Trophoblast cell (in vitro differentiated cells and primary cell): Measurements from ENCODE around the gene TLNRD1.

ENCODE experiments used
- DNase-seq, 2 donors: peaks; one replicate each; pipeline ENCODE4 v3.0.0-alpha.2; 2016
- H2AFZ ChIP-seq: 2 replicates; pipeline ENCODE4 v1.6.1; 2013; ENCODE audit warnings: low read length, moderate library complexity, mild to moderate bottlenecking; ENCODE audit not compliant: insufficient read depth, poor library complexity
- H2AK5ac ChIP-seq: 2 replicates; pipeline ENCODE4 v1.6.1; 2013; ENCODE audit warnings: mild to moderate bottlenecking, low read length
- H2BK120ac ChIP-seq: 2 replicates; pipeline ENCODE4 v1.6.1; 2013; ENCODE audit warnings: low read length, mild to moderate bottlenecking, moderate library complexity; ENCODE audit not compliant: insufficient read depth, poor library complexity
- H2BK12ac ChIP-seq: 2 replicates; pipeline ENCODE4 v1.6.1; 2013; ENCODE audit warnings: mild to moderate bottlenecking, low read length, moderate library complexity
- H2BK5ac ChIP-seq: 2 replicates; pipeline ENCODE4 v1.6.1; 2013; ENCODE audit warnings: low read length, low read depth, moderate library complexity, mild to moderate bottlenecking; ENCODE audit not compliant: poor library complexity
- H3K14ac ChIP-seq: 2 replicates; pipeline ENCODE4 v1.6.1; 2013; ENCODE audit warnings: mild to moderate bottlenecking, low read length
- H3K18ac ChIP-seq: 2 replicates; pipeline ENCODE4 v1.6.1; 2013; ENCODE audit warnings: mild to moderate bottlenecking, low read length
- H3K23ac ChIP-seq: 2 replicates; pipeline ENCODE4 v1.6.1; 2013; ENCODE audit warnings: low read length
- H3K27ac ChIP-seq: 2 replicates; pipeline ENCODE4 v1.5.1; 2013; ENCODE audit warnings: low read depth, mild to moderate bottlenecking, inconsistent platforms, low read length, moderate library complexity
- H3K27me3 ChIP-seq: 2 replicates; pipeline ENCODE4 v1.6.1; 2013; ENCODE audit warnings: inconsistent platforms, mild to moderate bottlenecking, low read length, moderate library complexity; ENCODE audit not compliant: insufficient read depth
- H3K36me3 ChIP-seq, 2 experiments: 1 replicate in 1 of 2; 2 replicates in 1 of 2; pipeline ENCODE4 v1.6.1; 2013; ENCODE audit warnings: low read length in 2 of 2, mild to moderate bottlenecking in 2 of 2, moderate library complexity in 1 of 2; ENCODE audit not compliant: insufficient read depth in 2 of 2, control insufficient read depth in 1 of 2
- H3K4ac ChIP-seq: 2 replicates; pipeline ENCODE4 v1.6.1; 2013; ENCODE audit warnings: low read depth, mild to moderate bottlenecking, low read length, moderate library complexity
- H3K4me1 ChIP-seq, 2 experiments: 1 replicate in 1 of 2; 2 replicates in 1 of 2; pipeline ENCODE4 v1.6.1; 2013; ENCODE audit warnings: low read length in 2 of 2, mild to moderate bottlenecking in 2 of 2, moderate library complexity in 1 of 2; ENCODE audit not compliant: insufficient read depth in 2 of 2, control insufficient read depth in 1 of 2
- H3K4me2 ChIP-seq: 2 replicates; pipeline ENCODE4 v1.6.1; 2013; ENCODE audit warnings: inconsistent platforms, mild to moderate bottlenecking, low read length, moderate library complexity
- H3K4me3 ChIP-seq: 2 replicates; pipeline ENCODE4 v1.5.1; 2013; ENCODE audit warnings: mild to moderate bottlenecking, low read depth, low read length, inconsistent platforms
- H3K79me1 ChIP-seq: one replicate; pipeline ENCODE4 v1.6.1; 2013; ENCODE audit warnings: low read length
- H3K79me2 ChIP-seq: 2 replicates; pipeline ENCODE4 v1.6.1; 2013; ENCODE audit warnings: low read length, mild to moderate bottlenecking; ENCODE audit not compliant: control insufficient read depth, insufficient read depth, poor library complexity
- H3K9ac ChIP-seq: 2 replicates; pipeline ENCODE4 v1.6.1; 2013; ENCODE audit warnings: mild to moderate bottlenecking, low read length
- H3K9me3 ChIP-seq: 2 replicates; pipeline ENCODE4 v1.6.1; 2013; ENCODE audit warnings: low read depth, mild to moderate bottlenecking, control low read depth, inconsistent platforms, low read length; ENCODE audit not compliant: insufficient read depth
- H4K12ac ChIP-seq: 2 replicates; pipeline ENCODE4 v1.6.1; 2013; ENCODE audit warnings: low read depth, mild to moderate bottlenecking, low read length, moderate library complexity
- H4K8ac ChIP-seq: 2 replicates; pipeline ENCODE4 v1.6.1; 2013; ENCODE audit warnings: low read depth, mild to moderate bottlenecking, low read length, moderate library complexity
- H4K91ac ChIP-seq: one replicate; pipeline ENCODE4 v1.6.1; 2013; ENCODE audit warnings: low read depth, mild to moderate bottlenecking, low read length, moderate library complexity
- WGBS: extraction: QIAGEN DNeasy Blood & Tissue Kit; methylation state at CpG from one replicate; pipeline ENCODE4 v1.1.7; 2013; ENCODE audit warnings: missing lambda C conversion rate; ENCODE audit not compliant: insufficient read length, insufficient coverage; ENCODE audit errors: extremely low coverage; 5-methylcytosine and 5-hydroxymethylcytosine counted together

Gene TLNRD1

GRCh38 chr15:81032818-81033217, 32.1 kb downstream of the TLNRD1 start:
- H3K4me2 ChIP-seq: no peak overlapping the region
- no peaks in the 10 kb centered on the region for H3K79me1 ChIP-seq
- H3K36me3 ChIP-seq: no peaks in the 10 kb centered on the region
- no peaks in the 10 kb centered on the region for H3K27me3 ChIP-seq
- no peaks in the 10 kb centered on the region for H3K9me3 ChIP-seq
- no CpG with 5 or more reads among the region's 1 CpG for WGBS
- no peak overlapping the region for H4K91ac ChIP-seq
- H2BK12ac ChIP-seq: no peak overlapping the region
- no peak for DNase-seq
- no peak overlapping the region for H3K23ac ChIP-seq
- no peak overlapping the region for H3K18ac ChIP-seq
- no peak overlapping the region for H2BK120ac ChIP-seq
- no peak overlapping the region for H2BK5ac ChIP-seq
- H3K27ac ChIP-seq: no peak overlapping the region
- no peak overlapping the region for H2AFZ ChIP-seq
- no peak overlapping the region for H3K4me3 ChIP-seq
- H4K8ac ChIP-seq: no peak overlapping the region
- H2AK5ac ChIP-seq: no peak overlapping the region
- no peak overlapping the region for H4K12ac ChIP-seq
- no peaks in the 10 kb centered on the region for H3K4me1 ChIP-seq
- no peak overlapping the region for H3K4ac ChIP-seq
- no peaks in the 10 kb centered on the region for H3K79me2 ChIP-seq
- H3K14ac ChIP-seq: no peak overlapping the region
- H3K9ac ChIP-seq: no peak overlapping the region

GRCh38 chr15:81033508-81033907, 32.8 kb downstream of the TLNRD1 start:
- H3K14ac ChIP-seq: no peak overlapping the region
- no CpG with 5 or more reads among the region's 2 CpGs for WGBS
- no peak overlapping the region for H2BK5ac ChIP-seq
- H3K4me3 ChIP-seq: no peak overlapping the region
- no peaks in the 10 kb centered on the region for H3K27me3 ChIP-seq
- H3K4me2 ChIP-seq: no peak overlapping the region
- H2BK120ac ChIP-seq: no peak overlapping the region
- no peak overlapping the region for H3K4ac ChIP-seq
- H4K91ac ChIP-seq: no peak overlapping the region
- no peaks in the 10 kb centered on the region for H3K79me1 ChIP-seq
- no peak overlapping the region for H3K23ac ChIP-seq
- no peak overlapping the region for H2BK12ac ChIP-seq
- no peak overlapping the region for H3K27ac ChIP-seq
- no peak overlapping the region for H4K12ac ChIP-seq
- H4K8ac ChIP-seq: no peak overlapping the region
- no peak overlapping the region for H2AFZ ChIP-seq
- no peaks in the 10 kb centered on the region for H3K36me3 ChIP-seq
- H3K9ac ChIP-seq: no peak overlapping the region
- H3K4me1 ChIP-seq: no peaks in the 10 kb centered on the region
- no peak overlapping the region for H2AK5ac ChIP-seq
- no peaks in the 10 kb centered on the region for H3K79me2 ChIP-seq
- H3K9me3 ChIP-seq: no peaks in the 10 kb centered on the region
- no peak for DNase-seq
- no peak overlapping the region for H3K18ac ChIP-seq

GRCh38 chr15:81037952-81038743, 37.4 kb downstream of the TLNRD1 start:
- H3K23ac ChIP-seq: no peak overlapping the region
- H4K91ac ChIP-seq: no peak overlapping the region
- H2BK12ac ChIP-seq: no peak overlapping the region
- H3K27me3 ChIP-seq: no peaks in the 10 kb centered on the region
- no peaks in the 10 kb centered on the region for H3K36me3 ChIP-seq
- H3K4ac ChIP-seq: no peak overlapping the region
- no CpG with 5 or more reads among the region's 14 CpGs for WGBS
- no peak overlapping the region for H3K9ac ChIP-seq
- no peak overlapping the region for H4K8ac ChIP-seq
- H3K4me1 ChIP-seq: no peaks in the 10 kb centered on the region
- no peak overlapping the region for H2BK5ac ChIP-seq
- H2AK5ac ChIP-seq: no peak overlapping the region
- no peak overlapping the region for H3K14ac ChIP-seq
- no peak overlapping the region for H3K27ac ChIP-seq
- H3K18ac ChIP-seq: no peak overlapping the region
- no peaks in the 10 kb centered on the region for H3K79me2 ChIP-seq
- H2BK120ac ChIP-seq: no peak overlapping the region
- H3K4me2 ChIP-seq: no peak overlapping the region
- H2AFZ ChIP-seq: no peak overlapping the region
- H4K12ac ChIP-seq: no peak overlapping the region
- no peak overlapping the region for H3K4me3 ChIP-seq
- H3K79me1 ChIP-seq: no peaks in the 10 kb centered on the region
- no peak for DNase-seq
- H3K9me3 ChIP-seq: no peaks in the 10 kb centered on the region

- Histone ChIP-seq H3K4ac (no peak overlapping the region), H3K4me3 (no peak overlapping the region), H3K4me2 (no peak overlapping the region), H4K12ac (no peak overlapping the region), H4K91ac (no peak overlapping the region), H3K36me3 (no peaks in the 10 kb centered on the region), H3K79me2 (no peaks in the 10 kb centered on the region), H4K8ac (no peak overlapping the region), H2AK5ac (no peak overlapping the region), H2BK5ac (no peak overlapping the region), H2AFZ (no peak overlapping the region), H2BK12ac (no peak overlapping the region), H3K79me1 (no peaks in the 10 kb centered on the region), H3K14ac (no peak overlapping the region), H3K27me3 (no peaks in the 10 kb centered on the region), H3K27ac (no peak overlapping the region), H2BK120ac (no peak overlapping the region), H3K9ac (no peak overlapping the region), H3K18ac (no peak overlapping the region), H3K23ac (no peak overlapping the region), H3K4me1 (no peaks in the 10 kb centered on the region), H3K9me3 (no peaks in the 10 kb centered on the region)
- DNase-seq: no peak
- no CpG with 5 or more reads among the region's 4 CpGs for WGBS
Observed at GRCh38 chr15:81038975-81039607, 38.4 kb downstream of the TLNRD1 start.
